K562 treated with DMSO at 1 percent for 48 hours (cell line): ENCODE measurements around the gene SPDYE18. TPM values are rescaled to one million over a fixed set of nuclear protein-coding genes. Genes with fewer than 3 reads are reported as not detected.

ENCODE experiments used
- total RNA-seq: library from RNA; unstranded; fragments of 300-600 nt; gene quantifications from 2 replicates; pipeline ENCODE4 v1.2.3, GENCODE V29; 2022; ENCODE audit warnings: low replicate concordance; ENCODE audit errors: extremely low read depth

The SPDYE18 gene
- total RNA-seq = not detected in 2 replicates

GRCh38 chr7:77062557-77062956, at the start of gene SPDYE18:
Gene SPDYE18, minus strand, starts transcription at chr7:77062558. Its CDS starts 2,046 bp downstream, at chr7:77060512.

GRCh38 chr7:77032261-77032660, 30.1 kb downstream of the SPDYE18 start, which contains the start of gene SPDYE17:
Gene SPDYE17, minus strand, starts transcription at chr7:77032361. Its CDS starts 1,791 bp downstream, at chr7:77030570.

Other genes with a start within 250 kb of the SPDYE18 start
- not detected in 2 replicates for gene SPDYE17, start 30.2 kb downstream of the SPDYE18 start, total RNA-seq
- not detected in 2 replicates for gene CCDC146, start 60.1 kb upstream of the SPDYE18 start, total RNA-seq
- gene FGL2, start 137.3 kb upstream of the SPDYE18 start, total RNA-seq = not detected in 2 replicates